Measurements from ENCODE around the gene OPCML.

DNA sequence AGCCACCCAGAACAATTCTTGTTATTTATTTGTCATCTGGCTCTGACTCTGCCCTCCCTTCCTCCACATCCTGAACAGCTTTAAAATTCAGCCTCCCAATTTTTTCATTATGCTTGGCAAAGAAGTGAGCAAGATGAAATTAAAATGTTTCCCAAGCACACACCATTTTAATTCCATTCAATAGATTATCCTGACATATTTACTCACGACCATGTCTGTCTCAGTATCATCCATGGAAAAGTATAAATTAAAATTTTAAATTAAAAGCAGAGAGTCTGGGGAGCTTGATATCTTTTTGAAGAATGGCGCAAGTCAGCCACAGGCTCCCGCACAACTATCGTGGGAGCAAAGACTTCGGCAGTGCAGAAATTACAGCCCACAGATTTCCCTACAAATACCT lies 862.4 kb downstream of the OPCML start:
- TF ChIP-seq CTCF (IDR thresholded peaks at IDR 0.05) (no peak), EP300 (IDR thresholded peaks at IDR 0.05; ENCODE audit: low read depth) (no peak), POLR2AphosphoS5 (IDR thresholded peaks at IDR 0.05) (no peak), POLR2A (IDR thresholded peaks at IDR 0.05) (no peak)

All from transverse colon (tissue), 4 donors.